Left lung (tissue), 10 donors: ENCODE measurements around the gene SWT1. TPM values are rescaled to one million over a fixed set of nuclear protein-coding genes. Genes with fewer than 3 reads are reported as not detected.

Experiments used
- ATAC-seq: fragments of 200-7000 bp; cut with Tn5 transposase; one replicate; pipeline ENCODE4 v1.9.1; 2020; ENCODE audit warnings: moderate library complexity
- DNase-seq, 4 donors: peaks; one replicate each; pipeline ENCODE4 v3.0.0-alpha.2; 2013 to 2020
- H3K27ac ChIP-seq, 2 donors: fragments of 200-600 bp; sonication (generic) in 1 of 2; one replicate each; pipeline versions ENCODE4 v1.5.0 to v1.8.0; 2020 to 2021
- H3K27me3 ChIP-seq, 2 donors: fragments of 200-600 bp; sonication (generic) in 1 of 2; one replicate each; pipeline versions ENCODE4 v1.5.0 to v1.8.0; 2020 to 2021
- H3K36me3 ChIP-seq, 2 donors: fragments of 200-600 bp; sonication (generic) in 1 of 2; one replicate each; pipeline versions ENCODE4 v1.5.0 to v1.8.0; 2020 to 2021
- H3K4me1 ChIP-seq, 2 donors: fragments of 200-600 bp; one replicate each; pipeline ENCODE4 v1.8.0; 2021
- H3K4me3 ChIP-seq, 2 donors: fragments of 200-600 bp; sonication (generic) in 1 of 2; one replicate each; pipeline versions ENCODE4 v1.5.0 to v1.8.0; 2020 to 2021; ENCODE audit warnings: mild to moderate bottlenecking in 1 of 2
- H3K9me3 ChIP-seq, 2 donors: fragments of 200-600 bp; sonication (generic) in 1 of 2; one replicate each; pipeline versions ENCODE4 v1.5.0 to v1.8.0; 2020 to 2021
- intact Hi-C, 2 donors: fragments of 100-400 bp; cut with DNase I; formaldehyde crosslinking; loops; one replicate each; pipeline versions ENCODE4 v1.11.2 to v1.14.2; 2022
- polyA plus RNA-seq, 6 donors: library from polyadenylated mRNA; unstranded; fragments of 120-200 nt; gene quantifications; one replicate each; pipeline ENCODE4 v1.2.1, GENCODE V29; 2013; ENCODE audit not compliant: insufficient read length in 6 of 6
- total RNA-seq, 2 donors: library from RNA; stranded (reverse); fragmentation: NEBNext Ultra II Directional; extraction: Animal tissue kit (Norgen Biotek cat#: 25700); gene quantifications; one replicate each; pipeline ENCODE4 v1.2.1, GENCODE V29; 2021
- TF ChIP-seq, protein P1 (sequence below), 2 donors: fragments of 200-600 bp; sonication (generic) in 1 of 2; IDR thresholded peaks; one replicate each; pipeline versions ENCODE4 v1.5.0 to v1.8.0; 2021; ENCODE audit warnings: antibody characterized with exemption in 2 of 2
- donor health status: DM: no; HTN: yes; CAD: no.
- donor health status: DM: no; HTN: no; CAD: no.

Gene SWT1
- total and polyA plus RNA-seq, 8 donors: 6.5 to 11.4 (median 9.5) TPM

DNA sequence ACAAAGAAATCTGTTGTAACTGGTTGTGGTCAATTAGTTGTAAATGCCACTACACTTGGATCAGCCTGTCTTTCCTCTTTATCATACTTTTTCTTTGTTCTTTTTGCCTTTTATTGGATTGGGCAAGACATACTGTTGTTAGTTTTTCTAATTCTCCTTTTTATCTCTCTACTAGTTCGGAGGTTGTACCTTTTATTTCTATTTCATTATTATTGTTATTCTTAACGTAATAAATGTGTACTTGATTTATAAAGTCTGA is 100.9 kb downstream of the SWT1 start:
- ATAC-seq (no peak), DNase-seq (no peak)
- TF ChIP-seq, protein P1, sequence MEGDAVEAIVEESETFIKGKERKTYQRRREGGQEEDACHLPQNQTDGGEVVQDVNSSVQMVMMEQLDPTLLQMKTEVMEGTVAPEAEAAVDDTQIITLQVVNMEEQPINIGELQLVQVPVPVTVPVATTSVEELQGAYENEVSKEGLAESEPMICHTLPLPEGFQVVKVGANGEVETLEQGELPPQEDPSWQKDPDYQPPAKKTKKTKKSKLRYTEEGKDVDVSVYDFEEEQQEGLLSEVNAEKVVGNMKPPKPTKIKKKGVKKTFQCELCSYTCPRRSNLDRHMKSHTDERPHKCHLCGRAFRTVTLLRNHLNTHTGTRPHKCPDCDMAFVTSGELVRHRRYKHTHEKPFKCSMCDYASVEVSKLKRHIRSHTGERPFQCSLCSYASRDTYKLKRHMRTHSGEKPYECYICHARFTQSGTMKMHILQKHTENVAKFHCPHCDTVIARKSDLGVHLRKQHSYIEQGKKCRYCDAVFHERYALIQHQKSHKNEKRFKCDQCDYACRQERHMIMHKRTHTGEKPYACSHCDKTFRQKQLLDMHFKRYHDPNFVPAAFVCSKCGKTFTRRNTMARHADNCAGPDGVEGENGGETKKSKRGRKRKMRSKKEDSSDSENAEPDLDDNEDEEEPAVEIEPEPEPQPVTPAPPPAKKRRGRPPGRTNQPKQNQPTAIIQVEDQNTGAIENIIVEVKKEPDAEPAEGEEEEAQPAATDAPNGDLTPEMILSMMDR (IDR thresholded peaks at IDR 0.05): no peak
- Histone ChIP-seq H3K4me3 (no peak overlapping the region), H3K27ac (no peak overlapping the region), H3K27me3 (no peaks in the 10 kb centered on the region), H3K9me3 (no peaks in the 10 kb centered on the region), H3K4me1 (no peaks in the 10 kb centered on the region), H3K36me3 (no peaks in the 10 kb centered on the region)
- intact Hi-C loops: no loop called here

DNA sequence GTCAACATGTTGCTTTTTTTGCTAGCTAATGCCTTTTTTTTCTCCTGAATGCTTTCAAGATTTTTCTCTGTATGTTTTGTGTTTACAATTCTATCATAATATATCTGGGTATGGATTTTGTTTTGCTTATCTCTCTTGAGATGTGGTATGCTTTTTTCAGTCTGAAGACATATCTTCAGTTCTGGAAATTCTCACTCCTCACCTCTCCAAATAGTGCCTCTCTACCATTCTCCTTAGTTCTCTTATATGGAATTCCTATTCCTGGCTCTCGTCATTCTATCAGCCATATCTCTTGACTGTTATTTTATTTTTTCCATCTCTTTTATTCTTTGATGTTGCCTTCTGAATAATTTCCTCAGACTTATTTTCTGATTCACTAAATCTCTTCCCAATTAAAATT is 101.7 kb downstream of the SWT1 start:
- no peaks in the 10 kb centered on the region for H3K4me1 ChIP-seq
- H3K27me3 ChIP-seq: no peaks in the 10 kb centered on the region
- TF ChIP-seq, protein P1 (IDR thresholded peaks at IDR 0.05): no peak
- no peak overlapping the region for H3K27ac ChIP-seq
- DNase-seq (no peak), ATAC-seq (no peak)
- no peaks in the 10 kb centered on the region for H3K9me3 ChIP-seq
- H3K4me3 ChIP-seq: no peak overlapping the region
- intact Hi-C loops: no loop called here
- H3K36me3 ChIP-seq: no peaks in the 10 kb centered on the region

DNA sequence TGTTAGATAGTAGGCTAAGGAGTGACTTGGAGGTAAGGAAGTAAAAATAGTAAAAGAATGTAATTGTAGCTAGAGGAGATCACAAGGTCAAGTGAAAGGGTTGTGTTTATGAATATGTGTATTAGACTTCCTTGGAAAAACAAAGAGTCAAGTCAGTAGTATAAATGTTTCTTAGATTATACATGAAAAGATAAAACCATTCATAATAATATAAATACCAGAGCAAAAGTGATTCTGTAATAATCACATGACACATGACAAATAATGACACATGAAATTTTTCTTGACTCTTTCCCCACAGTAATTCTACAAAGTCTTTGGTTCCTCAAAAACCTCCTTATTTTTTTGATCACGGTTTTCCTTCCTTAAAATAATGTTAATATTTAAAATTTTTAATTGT is 103.6 kb downstream of the SWT1 start:
- Histone ChIP-seq H3K27me3 (no peaks in the 10 kb centered on the region), H3K4me3 (no peak overlapping the region), H3K4me1 (no peaks in the 10 kb centered on the region), H3K27ac (no peak overlapping the region), H3K9me3 (no peaks in the 10 kb centered on the region), H3K36me3 (no peaks in the 10 kb centered on the region)
- intact Hi-C loops: no loop called here
- no peak for DNase-seq
- ATAC-seq: no peak
- TF ChIP-seq, protein P1 (IDR thresholded peaks at IDR 0.05): no peak

DNA sequence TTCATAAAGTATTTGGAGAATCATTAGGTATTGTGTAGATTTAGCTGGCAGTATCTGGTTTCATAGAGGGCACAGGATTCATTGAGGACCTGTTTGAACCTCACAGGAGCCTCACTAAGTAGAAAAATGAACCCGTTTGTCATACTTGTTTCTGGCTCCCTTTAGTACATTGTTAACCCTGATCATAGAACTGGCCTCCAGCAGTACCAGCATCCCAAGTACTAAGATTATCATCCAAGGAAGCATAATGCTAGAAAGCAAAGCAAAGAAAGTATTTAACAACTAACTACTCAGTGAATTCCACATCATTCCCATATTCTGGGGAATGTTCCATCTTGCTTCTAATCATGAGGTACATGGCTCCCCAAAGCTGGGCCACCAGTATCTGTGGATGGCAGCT is 105.2 kb downstream of the SWT1 start:
- Histone ChIP-seq H3K36me3 (no peaks in the 10 kb centered on the region), H3K4me3 (no peak overlapping the region), H3K27me3 (no peaks in the 10 kb centered on the region), H3K9me3 (no peaks in the 10 kb centered on the region), H3K27ac (no peak overlapping the region), H3K4me1 (no peaks in the 10 kb centered on the region)
- ATAC-seq: no peak
- TF ChIP-seq, protein P1 (IDR thresholded peaks at IDR 0.05): no peak
- intact Hi-C loops: no loop called here
- no peak for DNase-seq

DNA sequence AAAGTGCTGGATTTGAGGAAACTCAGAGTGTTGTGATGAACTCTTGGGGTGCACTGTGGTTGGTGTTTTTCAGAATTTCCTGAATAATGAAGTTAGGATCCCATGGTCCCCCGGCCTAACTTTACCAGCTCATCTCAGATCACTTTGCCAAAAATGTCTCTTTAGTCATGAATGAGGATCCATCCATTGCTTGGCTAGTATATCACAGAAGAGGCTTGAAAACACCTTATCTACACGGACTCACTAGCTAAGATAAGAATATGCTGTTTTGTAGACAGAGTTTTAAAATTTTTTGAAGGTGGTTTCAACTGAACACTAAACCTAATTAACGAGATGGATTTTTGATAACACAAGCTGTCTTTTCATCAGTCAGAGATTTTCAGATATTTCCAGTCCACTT is 106.3 kb downstream of the SWT1 start:
- Histone ChIP-seq H3K4me3 (no peak overlapping the region), H3K4me1 (no peaks in the 10 kb centered on the region), H3K27ac (no peak overlapping the region), H3K36me3 (no peaks in the 10 kb centered on the region), H3K9me3 (no peaks in the 10 kb centered on the region), H3K27me3 (no peaks in the 10 kb centered on the region)
- intact Hi-C loops: no loop called here
- no peak for ATAC-seq
- no peak for DNase-seq
- TF ChIP-seq, protein P1 (IDR thresholded peaks at IDR 0.05): no peak
